Measurements from ENCODE around the gene ALX3.

Gene ALX3

GRCh38 chr1:110067479-110067892, 3.0 kb downstream of the ALX3 start:
- DNase-seq (ENCODE audit: low read depth in 1 of 2, low spot score in 1 of 2), result no peak

GRCh38 chr1:110065841-110066240, 4.6 kb downstream of the ALX3 start:
- DNase-seq (ENCODE audit: low read depth in 1 of 2, low spot score in 1 of 2), result no peak

GRCh38 chr1:110064576-110065337, 5.7 kb downstream of the ALX3 start:
- DNase-seq (ENCODE audit: low read depth in 1 of 2, low spot score in 1 of 2), result no peak

- DNase-seq (ENCODE audit: low read depth in 1 of 2, low spot score in 1 of 2), result no peak
Observed at GRCh38 chr1:110063781-110064180, 6.7 kb downstream of the ALX3 start.

- no peak for DNase-seq (ENCODE audit: low read depth in 1 of 2, low spot score in 1 of 2)
Observed at GRCh38 chr1:110062612-110063011, 7.9 kb downstream of the ALX3 start.

- DNase-seq (ENCODE audit: low read depth in 1 of 2, low spot score in 1 of 2), result no peak
Observed at GRCh38 chr1:110061341-110061740, 9.1 kb downstream of the ALX3 start.

- DNase-seq (ENCODE audit: low read depth in 1 of 2, low spot score in 1 of 2), result no peak
Observed at GRCh38 chr1:110060662-110061060, 9.8 kb downstream of the ALX3 start.

- peak; percentile 55 to 63 for DNase-seq (ENCODE audit: low read depth in 1 of 2, low spot score in 1 of 2)
Observed at GRCh38 chr1:110060034-110060661, 10.3 kb downstream of the ALX3 start.

GRCh38 chr1:110059133-110059863, 11.2 kb downstream of the ALX3 start:
- DNase-seq (ENCODE audit: low read depth in 1 of 2, low spot score in 1 of 2), result no peak

GRCh38 chr1:110058591-110058990, 11.9 kb downstream of the ALX3 start:
- no peak for DNase-seq (ENCODE audit: low read depth in 1 of 2, low spot score in 1 of 2)

GRCh38 chr1:110057963-110058518, 12.4 kb downstream of the ALX3 start:
- no peak for DNase-seq (ENCODE audit: low read depth in 1 of 2, low spot score in 1 of 2)

- no peak for DNase-seq (ENCODE audit: low read depth in 1 of 2, low spot score in 1 of 2)
Observed at GRCh38 chr1:110056776-110057175, 13.7 kb downstream of the ALX3 start.

- no peak for DNase-seq (ENCODE audit: low read depth in 1 of 2, low spot score in 1 of 2)
Observed at GRCh38 chr1:110056285-110056683, 14.2 kb downstream of the ALX3 start.

- no peak for DNase-seq (ENCODE audit: low read depth in 1 of 2, low spot score in 1 of 2)
Observed at GRCh38 chr1:110055493-110056284, 14.8 kb downstream of the ALX3 start.

- peak; percentile 57 to 68 for DNase-seq (ENCODE audit: low read depth in 1 of 2, low spot score in 1 of 2)
Observed at GRCh38 chr1:110053552-110054428, 16.7 kb downstream of the ALX3 start.

GRCh38 chr1:110051262-110051648, 19.2 kb downstream of the ALX3 start:
- no peak for DNase-seq (ENCODE audit: low read depth in 1 of 2, low spot score in 1 of 2)

- no peak for DNase-seq (ENCODE audit: low read depth in 1 of 2, low spot score in 1 of 2)
Observed at GRCh38 chr1:110050602-110051261, 19.7 kb downstream of the ALX3 start.

- DNase-seq (ENCODE audit: low read depth in 1 of 2, low spot score in 1 of 2), result no peak
Observed at GRCh38 chr1:110049801-110050601, 20.5 kb downstream of the ALX3 start.

Data from activated CD4-positive, alpha-beta T cell treated with anti-CD3 and anti-CD28 coated beads, Interleukin-2, amount 50 U/mL, for 24 hours (primary cell).